NCI-H146 treated with DMSO at 0.1 percent for 48 hours (cell line): ENCODE measurements around the gene CEP170B.
"Not testable (repeated sequence)": the region's sequence is repeated elsewhere in the genome, so short reads cannot be mapped to it uniquely, and the experiment has no call there.

Experiments
- DNase-seq: peaks from one replicate; lab custom pipeline; 2025; ENCODE audit not compliant: unreplicated experiment; lab: John Stamatoyannopoulos, UW

The CEP170B gene

DNA sequence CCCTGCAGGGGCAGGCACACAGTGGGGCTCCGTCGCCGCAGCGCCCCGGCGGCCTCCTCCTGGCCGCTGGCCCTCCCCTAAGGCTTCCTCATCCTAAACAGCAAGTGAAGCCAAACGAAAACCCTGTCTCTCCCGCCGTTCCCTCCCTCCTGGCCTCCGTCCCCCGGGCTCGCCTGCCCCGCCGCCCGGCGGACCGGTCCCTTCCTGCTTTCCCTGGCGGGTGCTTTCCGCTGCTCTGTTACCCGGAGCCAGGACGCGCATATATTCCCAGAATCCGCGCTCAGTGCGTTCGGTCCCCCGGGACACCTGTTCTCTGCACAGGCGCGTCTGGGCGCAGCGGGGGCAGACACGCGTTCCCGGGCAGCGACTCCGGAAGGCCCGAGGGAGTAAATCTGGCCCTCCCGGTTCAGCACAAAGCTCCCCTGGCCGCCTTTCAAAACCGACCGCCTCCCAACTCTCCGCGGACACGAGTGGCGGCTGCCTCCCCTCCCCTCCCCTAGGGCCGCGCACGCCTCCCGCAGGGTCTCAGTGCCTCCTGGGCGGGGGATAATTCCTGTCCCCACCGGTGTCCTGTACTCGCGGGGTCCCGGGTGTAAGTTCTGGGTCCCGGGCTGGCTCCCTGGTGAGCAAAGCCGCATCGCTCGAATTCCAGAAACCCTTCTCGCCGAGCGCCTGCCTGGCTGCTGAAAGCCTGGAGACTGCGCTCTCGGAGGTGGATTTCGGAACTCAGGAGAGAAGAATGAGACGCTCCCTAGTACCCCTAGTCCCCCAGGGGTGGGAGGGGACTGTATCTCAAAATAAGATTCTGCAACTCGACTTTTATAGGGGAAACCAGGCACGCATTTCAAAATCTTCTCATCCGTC is 21.4 kb upstream of the CEP170B start:
- DNase-seq, result no peak

DNA sequence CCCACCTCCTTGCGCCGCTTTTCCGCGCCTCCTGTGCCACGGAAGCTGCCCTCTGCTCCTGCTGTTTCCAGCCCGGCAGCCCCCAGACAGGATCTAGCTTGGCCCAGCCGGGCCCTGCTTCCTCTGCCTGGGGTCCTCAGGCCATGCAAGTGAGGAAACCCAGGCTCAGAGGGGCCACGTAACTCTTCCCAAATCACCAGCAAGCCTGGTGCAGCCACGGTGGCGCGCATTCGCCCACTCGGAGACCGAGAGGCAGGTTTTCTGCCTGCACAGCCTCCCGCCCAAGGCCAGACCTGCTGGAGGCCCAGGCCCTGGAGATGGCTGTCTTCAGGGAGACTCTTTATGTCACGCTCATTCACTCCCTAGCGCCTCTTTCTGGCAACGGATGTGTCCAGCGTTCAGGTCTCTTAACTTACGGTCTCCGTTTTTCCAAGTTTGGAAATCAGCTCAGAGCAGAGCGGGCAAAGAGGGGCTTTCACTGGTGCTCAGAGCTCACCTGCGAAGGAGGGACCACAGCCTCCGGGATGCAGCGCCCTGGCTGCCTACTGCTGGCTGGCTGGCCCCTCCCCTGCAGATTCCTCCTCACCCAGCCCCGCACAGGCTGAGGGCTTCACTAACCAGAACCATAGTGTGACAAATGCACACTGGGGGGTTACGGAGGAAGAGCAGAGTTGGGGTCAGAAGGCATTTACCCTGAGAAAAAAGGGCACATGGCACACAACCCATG is 20.6 kb upstream of the CEP170B start:
- DNase-seq, result no peak

GRCh38 chr14:104845033-104845666 is 19.9 kb upstream of the CEP170B start:
- no peak for DNase-seq

DNA sequence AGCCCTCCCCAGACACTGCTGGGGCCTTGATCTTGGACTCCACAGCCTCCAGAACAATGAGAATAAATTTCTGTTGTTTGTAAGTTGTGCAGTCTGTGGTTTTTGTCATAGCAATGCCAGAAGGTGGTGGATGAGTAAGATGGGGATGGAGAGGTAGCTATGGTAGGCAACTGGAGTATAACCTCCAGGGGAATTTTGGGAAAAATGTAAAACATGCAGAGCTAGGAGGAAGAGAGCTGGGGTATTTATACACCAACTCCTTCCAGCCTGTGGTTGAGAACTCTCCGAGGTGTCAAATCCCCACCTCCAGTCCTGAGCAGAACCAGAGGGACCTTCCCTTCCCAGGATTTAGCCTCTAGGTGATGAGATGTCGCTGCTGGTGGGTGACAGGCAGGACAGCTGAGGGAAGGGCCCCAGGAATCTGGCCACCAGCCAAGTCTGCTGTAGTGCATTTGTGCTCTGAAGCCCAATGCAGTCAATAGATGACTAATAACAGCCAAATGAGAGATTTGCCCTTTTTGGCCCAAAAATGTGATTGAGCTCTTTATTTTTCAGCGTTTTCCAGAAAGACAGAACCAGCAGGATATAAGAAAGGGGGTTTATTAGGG is 19.1 kb upstream of the CEP170B start:
- no peak for DNase-seq

DNA sequence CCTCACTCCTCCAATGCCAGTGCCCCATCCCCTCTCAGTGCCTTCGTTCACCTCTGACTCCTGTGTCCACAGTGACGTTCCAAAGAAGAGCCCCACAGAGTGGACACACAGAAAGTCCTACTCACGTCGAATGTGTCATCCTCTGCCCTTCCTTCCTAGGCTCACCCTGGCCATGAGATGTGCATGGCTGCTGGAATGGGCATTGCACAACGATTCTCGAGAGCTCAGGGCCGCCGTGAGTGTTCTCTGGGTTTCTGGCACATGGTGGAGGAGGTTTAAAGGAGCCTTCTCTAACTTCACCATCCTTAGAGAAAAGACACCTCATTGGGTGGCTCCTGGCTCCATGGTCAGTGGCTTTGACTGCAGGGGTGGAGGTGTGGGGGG is 12.8 kb upstream of the CEP170B start:
- DNase-seq, result no peak

DNA sequence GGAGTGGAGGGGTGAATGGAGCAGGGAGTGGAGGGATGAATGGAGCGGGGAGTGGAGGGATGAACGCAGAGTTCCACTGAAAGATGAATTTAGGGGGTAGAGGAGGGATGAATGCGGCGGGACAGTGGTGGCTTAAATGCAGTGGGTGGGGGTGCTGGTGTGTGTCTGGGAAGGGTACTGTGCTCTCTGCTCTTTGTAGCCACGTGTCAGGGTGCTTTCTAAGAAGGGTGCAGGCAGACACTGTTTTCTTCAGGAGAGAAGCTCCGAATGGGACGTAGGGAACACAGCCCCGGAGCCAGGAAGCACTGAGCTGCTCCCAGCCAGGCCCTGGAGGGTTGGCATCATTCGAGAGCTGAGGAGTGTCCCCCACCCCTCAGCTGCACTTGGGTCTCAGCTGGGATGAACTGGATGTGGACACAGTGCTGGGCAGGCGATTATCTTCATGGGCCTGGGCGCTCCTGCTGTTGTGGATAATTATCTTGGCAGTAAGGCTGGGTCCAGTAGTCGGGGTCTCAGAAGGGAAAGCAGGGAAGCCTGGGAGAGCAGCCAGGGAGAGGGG is 9.5 kb upstream of the CEP170B start:
- DNase-seq, result no peak

- DNase-seq, result no peak
Measured at GRCh38 chr14:104856157-104856868, 8.8 kb upstream of the CEP170B start.

DNA sequence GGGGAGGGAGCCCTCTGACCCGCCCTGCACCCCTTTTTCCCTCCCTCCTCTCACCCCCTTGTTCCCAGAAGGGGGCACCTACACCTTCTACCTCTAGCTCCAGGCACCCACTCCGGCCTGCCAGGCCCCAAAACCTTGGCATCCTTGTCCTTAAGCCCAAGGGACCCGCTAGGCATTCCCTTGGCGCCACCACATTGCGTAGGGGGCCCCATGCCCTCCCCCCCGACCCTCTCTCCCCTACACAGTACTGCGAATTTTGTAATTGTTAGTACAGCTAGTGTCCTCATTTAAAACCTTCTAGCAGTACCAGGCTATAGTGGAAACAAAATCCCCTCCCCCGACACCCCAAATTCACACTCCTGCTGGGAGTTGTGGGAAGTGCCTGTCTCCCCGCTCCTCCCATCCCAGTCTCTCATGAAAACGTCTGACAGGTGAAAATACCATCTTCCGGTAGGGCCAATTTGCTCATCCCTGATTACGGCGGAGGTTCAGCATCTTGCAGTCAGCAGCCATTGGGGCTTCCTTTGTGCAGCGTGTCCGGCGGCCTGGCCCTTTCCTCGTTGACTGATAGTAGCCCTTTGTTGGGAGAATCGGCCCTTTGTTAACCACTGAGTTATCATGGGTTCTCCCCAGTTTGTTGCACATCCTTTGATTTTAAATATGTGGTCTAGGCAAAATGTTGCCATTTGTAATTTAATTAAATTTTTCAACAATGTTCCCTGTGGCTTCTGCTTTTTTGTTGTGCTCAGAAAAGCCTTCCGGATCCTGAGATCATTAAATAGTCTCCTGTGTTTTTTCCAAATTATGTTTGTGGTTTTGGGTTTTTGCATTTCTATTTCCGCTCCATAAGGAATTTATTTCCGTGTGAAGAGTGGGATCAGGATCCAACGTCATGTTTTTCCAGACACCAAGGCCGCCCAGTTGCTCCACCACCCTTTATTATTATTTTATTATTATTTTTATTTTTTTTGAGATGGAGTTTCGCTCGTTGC is 7.9 kb upstream of the CEP170B start:
- DNase-seq, result no peak

GRCh38 chr14:104857931-104858330 is 7.1 kb upstream of the CEP170B start:
- DNase-seq, result not testable (repeated sequence)

- DNase-seq, result no peak
Measured at GRCh38 chr14:104858811-104859426, 6.1 kb upstream of the CEP170B start.

- DNase-seq, result no peak
Measured at GRCh38 chr14:104859900-104860299, 5.2 kb upstream of the CEP170B start.

DNA sequence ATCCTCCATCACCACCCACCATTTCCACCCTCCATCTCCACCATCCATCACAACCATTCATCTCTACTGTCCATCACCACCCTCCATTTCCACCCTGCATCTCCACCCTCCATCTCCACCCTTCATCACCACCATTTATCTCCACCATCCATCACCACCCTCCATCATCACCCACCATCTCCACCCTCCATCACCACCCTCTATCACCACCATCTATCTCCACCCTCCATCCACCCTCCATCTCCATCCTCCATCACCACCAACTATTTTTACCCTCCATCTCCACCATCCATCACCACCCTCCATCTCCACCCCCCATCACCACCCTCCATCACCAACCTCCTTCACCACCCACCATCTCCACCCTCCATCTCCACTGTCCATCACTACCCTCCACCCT is 4.7 kb upstream of the CEP170B start:
- DNase-seq, result no peak

- DNase-seq, result no peak
Measured at GRCh38 chr14:104863131-104863862, 1.8 kb upstream of the CEP170B start.

- no peak for DNase-seq
Measured at GRCh38 chr14:104863923-104864266, 1.2 kb upstream of the CEP170B start.

DNA sequence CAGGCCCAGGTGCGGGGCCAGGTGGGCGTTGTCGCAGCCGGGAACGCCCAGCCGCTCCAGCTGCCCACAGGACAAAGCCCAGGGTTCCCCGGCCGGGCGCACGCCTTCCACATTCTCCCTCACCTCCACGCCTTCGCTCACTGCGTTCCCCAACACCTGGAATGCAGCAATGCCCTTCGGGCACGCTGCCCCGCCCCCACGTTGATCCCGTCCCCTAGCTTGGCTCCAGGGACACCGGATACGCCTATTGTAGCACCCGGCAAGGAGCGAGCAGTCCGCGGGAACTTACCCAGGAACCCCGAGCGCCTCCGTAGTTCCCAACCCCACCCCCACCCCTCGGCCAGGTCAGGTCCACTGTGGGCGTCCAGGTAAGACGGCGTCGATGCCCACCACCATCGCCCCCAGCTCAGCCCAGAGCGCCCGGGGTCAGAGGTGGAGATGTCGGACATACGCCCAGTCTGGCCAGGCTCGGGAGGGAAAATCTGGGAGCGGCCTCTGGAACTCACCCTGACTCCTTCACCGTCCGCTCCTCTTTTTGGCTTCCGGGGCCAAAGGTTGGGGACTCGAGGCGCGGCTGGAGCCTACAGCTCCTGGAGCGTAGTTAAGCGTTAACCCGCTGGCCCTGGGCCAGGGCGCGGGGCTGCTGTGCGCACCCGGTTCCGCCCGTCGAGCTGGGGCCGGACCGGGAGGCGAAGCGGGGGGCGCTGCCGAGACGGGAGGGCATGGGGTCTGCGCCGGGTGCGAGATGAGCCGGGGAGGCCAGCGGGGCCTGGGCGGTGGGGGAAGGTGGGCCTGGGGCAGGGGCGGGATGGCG is 594 bp upstream of the CEP170B start:
- peak; percentile 62 for DNase-seq

DNA sequence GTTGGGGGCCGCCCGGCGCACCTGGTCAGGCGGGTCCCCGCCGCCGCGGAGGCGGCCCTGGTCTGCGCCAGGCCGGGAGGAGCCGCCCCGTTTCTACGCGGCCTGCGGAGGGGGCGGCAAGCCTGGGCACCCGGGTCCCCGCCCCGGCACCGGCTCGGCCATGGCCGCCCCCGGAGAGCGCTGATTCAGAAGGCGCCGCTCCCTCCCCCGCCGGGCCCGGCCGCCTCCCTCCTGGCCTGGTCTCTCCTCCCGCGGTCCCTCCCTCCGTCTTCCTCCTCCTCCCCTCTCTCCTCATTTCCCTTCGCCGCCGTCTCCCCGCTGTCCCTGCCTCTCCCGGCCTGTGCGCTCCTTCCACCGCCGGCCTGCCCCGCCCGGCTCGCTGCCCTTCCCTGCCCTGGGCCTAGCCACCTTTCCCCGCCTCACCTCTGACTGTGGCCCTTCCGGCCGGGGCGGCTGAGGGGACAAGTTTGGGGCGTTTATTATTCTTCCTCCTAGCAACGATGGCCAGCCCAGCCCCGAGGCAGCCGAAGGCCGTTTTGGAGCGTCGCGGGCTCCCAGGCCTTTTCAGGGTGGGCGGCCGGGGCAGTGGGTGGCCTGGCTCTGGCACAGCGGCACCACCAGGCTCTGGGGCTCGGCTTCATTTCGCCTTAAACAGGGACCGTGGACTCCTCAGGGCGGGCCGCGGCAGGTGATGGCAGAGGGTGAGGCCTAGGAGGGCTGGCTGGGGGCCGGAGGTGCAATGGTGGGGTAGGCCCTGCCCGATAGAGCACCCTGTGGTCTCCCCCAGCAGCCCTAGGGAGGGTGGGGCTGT is 768 bp downstream of the CEP170B start:
- DNase-seq, result peak; percentile 56
